IPS-NIHi7 (cell line): ENCODE measurements around the gene MTCH1.

Experiments
- DNase-seq: peaks from one replicate; pipeline ENCODE4 v3.0.0; 2012; ENCODE audit warnings: mixed read lengths; ENCODE audit errors: extremely low spot score

MTCH1 gene

DNA sequence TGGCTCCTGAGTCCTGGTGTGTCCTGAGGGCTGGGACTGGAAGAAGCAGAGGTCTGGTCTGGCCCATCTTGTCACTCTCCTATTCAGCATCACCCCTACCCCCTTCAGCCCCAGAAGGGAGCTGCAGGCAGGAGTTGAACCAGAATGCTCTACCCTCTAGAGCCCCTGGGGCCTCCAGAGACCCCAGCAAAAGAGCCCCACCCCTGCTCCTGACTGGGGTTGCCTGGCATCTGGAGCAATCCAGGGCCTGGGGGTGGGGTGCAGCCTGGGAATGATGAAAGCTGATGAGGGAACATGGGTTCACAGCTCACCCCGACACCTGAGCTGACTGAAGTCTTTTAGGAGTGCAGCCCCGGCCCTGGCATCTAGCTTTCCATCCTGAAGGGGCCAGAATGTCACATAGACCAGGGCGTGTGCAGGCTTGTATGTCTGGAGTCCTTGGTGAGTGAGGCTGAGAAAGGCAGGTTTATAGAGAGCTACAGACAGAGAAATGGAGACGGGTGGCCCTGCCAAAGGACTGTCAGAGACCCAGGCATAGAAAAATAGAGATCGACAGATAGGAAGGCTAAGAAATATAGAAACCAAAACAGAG lies 31.7 kb upstream of the MTCH1 start:
- no peak for DNase-seq

DNA sequence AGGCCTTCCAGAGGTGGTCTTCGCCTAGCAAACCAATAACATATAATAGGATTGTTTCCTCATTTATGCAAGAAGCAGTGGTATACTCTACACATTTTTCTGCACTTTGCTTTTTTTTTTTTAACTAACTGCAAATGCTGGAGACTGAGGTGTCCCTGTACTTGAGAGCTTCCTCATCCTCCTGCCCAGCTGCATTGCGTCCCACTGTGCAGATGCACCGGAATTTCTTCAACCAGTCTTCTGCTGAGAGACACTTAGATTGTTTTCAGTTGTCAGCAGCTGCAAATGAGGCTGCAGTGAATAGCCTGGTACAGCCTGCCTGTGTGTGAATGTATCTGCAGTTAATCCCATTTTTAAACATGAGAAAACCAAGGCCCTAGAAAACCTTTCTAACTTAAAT lies 31.0 kb upstream of the MTCH1 start:
- DNase-seq, result no peak

DNA sequence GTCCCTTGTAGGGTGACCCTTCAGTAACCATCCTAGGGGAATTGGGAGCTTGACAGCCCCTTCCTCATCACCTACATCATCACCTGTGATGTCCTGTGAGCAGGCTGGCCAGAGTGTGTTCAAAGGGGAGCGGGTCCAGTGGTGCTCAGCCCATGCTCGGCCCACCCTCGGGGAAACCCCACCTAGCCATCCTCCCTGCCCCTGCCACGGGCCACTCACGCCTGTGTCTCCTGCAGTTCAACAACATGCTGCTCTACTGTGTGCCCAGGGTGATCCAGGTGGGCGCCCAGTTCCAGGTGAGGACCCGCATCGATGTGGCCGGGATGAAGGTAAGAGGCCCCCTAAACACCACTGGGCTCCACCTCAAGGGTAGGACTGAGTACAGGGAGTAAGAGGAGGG lies 29.5 kb upstream of the MTCH1 start:
- no peak for DNase-seq

DNA sequence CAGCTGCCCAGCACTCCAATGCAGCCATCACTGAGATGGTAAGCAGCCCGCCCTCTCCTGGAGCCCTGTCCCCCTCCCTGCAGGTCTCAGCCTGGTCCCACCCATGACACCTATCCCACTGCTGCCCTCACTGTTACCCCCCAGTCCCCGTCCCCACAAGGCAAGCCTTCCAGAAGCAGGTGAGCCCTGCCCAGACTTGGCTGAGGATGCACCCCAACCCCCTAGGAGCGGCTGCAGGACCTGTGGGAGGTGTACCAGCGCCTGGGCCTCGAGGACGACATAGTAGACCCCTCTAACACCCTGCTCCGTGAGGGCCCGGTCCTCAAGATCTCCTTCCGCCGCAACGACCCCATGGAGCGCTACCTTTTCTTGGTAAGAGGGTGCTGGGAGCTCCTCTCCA lies 28.7 kb upstream of the MTCH1 start:
- DNase-seq, result no peak

DNA sequence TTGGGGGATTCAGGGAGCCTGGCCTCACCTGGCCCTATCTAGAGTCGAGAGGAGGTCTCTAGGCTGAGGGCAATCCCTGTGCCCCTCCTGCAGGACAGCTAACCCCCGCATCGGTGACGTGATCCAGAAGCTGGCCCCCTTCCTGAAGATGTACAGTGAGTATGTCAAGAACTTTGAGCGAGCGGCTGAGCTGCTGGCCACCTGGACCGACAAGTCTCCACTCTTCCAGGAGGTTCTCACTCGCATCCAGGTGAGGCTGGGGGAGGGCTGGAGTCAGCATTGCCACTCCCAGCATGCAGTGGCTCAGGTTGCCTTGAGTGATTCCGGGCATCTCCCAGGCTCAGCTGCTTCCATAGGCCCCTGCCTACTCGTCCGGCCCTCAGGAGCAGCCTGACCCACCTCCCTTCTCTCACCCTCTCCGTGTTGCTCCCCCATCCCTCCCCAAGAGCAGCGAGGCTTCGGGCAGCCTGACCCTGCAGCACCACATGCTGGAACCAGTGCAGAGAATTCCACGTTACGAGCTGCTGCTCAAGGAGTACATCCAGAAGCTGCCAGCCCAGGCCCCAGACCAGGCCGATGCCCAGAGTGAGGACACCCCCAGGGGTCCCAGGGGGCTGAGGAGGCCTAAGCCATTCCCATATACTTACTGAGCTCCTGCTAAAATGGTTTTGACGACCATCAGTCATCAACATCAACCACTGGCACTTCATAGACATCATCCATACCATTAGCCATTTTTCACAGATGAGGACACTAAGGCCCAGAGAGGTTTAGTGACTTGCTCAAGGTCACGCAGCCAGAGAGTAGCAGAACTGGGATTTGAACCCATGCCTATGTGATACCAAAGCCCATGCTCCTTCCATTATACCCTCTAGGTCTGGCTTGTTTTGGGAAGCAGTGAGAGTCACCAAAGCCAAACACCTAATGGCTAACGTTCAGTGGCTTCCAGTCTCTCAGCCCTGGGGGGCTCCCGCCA lies 27.8 kb upstream of the MTCH1 start:
- peak; percentile 41 for DNase-seq

DNA sequence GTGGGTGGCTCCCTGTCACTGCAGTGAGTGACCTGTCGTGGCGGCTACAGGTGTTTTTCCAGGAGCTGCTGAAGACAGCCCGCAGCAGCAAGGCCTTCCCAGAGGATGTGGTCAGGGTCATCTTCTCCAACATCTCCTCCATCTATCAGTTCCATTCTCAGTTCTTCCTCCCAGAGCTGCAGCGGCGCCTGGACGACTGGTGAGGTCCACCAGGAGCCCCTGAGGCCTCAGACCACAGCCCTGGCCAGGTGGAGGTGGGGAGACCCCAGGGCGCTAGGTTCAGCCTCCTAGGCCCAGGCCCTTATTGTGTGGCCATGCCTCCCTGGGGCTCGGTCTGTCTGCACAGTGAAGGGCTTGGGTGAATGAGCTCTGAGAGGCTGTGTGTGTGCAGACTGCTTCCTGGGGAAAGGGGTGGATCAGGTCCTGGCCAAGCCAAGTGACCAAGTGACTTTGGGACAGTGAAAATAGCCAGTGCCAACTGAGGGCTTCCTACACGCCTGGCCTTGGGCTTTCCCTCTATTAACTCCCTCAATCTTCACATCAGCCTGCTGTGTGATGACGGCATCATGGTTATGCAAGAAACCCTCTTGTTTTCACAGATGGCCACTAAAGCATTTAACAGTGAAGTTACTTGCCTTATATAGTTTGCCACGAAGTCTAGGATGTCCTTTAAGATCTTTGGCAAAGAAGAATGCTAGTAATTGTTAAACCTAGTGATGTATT lies 25.8 kb upstream of the MTCH1 start:
- no peak for DNase-seq

DNA sequence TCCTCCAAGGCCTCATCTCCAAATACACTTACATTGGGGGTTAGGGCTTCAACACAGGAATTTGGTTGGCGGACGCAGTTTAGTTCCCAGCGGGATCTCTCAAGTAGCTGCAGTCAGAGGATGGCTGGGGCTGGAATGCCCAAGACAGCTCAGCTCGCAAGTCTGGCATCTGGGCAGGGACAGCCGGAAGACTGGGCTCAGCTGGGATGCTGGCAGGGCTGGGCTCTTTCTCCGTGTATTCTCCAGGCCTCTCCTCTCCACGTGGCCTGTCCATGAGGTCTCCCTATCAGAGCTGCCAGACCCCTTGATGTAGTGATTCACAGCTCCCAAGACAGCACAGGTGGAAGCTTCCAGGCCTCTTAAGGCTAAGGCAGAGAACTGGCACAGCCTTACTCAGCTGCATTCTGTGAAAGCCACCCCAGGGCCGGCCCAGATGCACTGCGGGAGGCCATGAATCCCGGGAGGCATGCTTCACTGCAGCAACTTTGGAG lies 24.5 kb upstream of the MTCH1 start:
- no peak for DNase-seq

DNA sequence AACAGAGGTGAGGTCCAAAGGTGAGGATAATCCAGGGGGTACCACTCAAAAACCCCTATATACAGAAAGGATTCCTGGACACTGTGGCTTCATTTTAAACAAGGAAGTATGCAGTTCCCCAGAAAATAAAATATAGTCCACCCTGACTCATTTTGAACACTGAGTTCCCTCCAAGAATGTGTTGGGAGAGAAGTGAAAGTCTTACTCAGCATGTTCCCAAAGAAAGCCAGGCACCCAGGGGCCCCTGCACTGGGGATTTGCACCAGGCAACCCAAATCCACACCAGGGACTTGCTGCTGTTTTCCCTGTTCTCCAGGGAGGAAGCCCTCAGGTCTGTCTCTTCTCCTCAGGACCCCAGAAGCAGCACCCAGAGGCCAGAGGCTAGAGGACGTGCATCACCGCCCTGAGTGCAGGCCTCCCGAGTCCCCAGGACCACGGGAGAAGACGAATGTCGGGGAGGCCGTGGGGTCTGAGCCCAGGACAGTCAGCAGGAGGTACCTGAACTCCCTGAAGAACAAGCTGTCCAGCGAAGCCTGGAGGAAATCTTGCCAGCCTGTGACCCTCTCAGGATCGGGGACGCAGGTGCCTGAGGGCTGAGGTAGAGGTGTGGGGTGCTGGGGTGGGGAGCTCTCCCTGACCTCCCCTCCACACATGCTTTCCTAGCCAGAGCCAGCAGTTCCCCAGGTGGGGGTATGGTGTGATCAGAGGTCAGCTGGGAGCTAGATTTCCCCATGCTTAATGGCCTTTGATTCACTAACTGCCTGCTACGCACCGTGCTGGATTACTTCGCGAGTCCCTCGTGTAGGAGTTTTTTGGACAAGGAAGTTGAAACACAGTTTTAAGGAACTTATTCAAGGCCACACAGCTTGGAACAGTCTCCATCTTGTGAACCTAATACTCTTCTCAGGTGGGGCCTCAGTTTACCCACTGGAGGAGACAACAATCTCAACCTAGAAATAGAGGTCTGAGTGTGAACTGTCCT lies 22.8 kb upstream of the MTCH1 start:
- no peak for DNase-seq

DNA sequence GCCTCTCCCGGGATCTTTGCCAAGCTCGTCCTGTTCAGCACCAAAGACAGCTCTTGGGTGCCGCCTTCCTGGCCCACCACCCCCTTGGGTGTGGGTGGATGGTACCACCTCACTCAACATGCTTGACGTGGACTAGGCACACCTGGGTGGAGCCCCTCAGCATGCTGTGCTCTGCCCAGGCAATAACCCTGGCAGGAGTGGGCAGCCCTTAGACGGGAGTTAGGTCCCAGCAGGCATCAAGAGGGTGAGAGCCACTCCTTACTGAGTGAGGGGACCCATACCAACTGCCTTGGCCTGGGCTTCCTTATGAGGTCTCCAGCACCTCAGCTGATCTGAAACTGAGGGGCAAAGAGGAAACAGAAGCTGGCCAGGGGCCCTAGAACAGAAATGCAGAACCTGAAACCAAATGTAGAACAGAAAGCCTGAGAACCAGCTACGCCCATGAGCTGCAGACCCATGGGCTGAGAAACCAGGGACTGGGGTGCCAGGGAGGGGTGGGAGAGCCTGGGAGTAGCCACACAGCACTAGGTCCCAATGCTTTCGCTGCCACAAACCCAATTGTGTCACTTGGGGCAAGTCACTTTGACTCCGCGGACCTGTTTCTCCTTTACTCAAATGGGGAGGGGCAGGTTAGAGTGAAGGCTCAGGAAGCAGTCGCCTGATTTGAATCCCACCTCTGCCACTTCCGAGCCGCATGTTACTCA lies 21.5 kb upstream of the MTCH1 start:
- DNase-seq, result no peak

DNA sequence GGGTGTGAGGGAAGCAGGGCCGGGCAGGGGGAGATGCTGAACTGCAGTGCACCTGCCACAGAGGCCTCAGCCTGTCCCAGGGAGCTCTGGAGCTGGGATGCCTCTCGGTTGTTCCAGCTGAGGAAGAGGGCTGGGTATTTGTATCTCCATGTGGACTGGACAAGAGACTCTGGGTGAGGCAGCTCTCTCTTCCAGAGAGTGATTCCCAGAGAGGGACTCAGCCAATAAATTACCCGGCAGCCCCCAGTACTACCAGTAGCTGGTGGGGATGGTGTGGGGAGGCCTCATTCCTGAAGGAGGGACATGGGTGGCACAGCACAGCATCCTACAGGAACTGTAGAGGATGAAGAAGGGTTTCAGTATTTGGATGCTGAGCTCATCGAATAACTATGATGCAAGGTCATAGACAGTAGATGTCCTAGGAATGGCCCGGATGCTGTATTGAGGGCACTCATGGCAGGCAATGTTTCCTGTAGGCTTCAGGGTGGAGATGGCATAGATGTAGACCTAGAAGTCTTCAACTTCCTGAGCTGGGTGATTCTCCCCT lies 20.9 kb upstream of the MTCH1 start:
- DNase-seq, result no peak

DNA sequence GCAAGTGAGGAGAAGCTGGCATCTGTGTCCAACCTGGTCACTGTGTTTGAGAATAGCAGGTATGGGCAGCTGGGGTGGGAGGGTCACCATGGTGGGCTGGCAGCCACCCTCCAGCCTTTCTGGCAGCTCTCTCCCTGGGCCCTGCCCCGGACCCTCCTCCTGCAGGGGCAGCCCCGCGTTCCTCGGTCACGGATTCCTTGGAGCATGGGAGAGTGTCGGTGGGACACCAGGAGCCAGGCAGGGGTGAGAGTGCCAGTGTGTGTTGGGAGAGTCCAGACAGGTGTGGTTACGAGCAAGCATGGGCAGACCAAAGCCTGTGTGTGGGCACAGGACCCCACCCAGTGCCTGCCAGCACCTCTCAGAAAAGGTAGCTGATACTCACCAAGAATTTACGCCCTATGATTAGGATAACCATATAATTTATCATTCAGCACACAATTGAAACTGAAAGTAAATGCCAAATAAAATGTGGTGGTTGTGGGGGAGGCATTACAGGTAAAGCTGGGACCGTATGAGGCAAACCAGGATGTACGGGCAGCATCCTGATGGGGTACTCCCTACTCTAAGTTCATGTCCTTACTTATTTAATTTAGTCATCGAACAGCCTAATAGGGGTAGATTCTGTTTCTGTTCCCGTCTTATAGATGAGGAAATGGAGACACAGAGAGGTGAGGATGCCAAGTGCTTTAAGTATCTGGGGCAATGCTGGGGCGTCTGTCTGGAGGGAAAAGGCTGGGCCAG lies 20.0 kb upstream of the MTCH1 start:
- no peak for DNase-seq

DNA sequence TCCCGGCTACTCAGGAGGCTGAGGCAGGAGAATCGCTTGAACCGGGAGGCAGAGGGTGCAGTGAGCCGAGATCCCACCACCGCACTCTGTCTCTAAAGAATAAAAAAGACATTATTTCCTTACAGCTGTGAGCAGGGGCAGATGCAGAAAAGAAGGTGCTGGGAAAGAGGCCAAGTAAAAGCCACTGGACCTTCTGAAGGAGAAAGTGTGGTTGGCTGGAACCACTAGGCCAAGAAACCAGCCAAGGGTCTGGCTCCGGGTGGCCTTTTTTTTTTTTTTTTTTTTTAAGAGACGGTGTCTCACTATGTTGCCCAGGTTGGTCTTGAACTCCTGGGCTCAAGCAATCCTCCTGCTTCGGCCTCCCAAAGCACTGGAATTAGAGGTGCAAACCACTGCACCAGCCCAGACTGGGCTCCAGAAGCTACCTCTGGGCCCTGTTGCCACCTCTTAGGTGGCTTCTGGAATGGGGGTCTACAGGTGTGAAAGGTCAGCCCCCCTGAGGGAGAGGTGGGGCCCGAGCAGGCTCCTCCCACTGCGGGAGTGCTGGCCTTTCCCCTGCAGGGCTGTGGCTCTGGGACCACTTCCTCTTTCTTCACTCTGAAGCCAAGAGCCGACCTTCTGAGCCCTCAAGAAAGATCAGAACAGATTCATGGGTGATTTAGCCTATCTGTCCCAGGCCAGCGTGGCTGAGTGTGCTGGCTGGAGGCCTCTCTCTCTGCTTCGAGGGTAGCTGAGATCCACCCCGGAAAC lies 19.2 kb upstream of the MTCH1 start, which contains the start of gene FGD2:
TSS of gene FGD2 (plus strand) at position 595 of the 750 bp plus-strand sequence. CDS start 163 bp downstream, outside the sequence.
- no peak for DNase-seq

DNA sequence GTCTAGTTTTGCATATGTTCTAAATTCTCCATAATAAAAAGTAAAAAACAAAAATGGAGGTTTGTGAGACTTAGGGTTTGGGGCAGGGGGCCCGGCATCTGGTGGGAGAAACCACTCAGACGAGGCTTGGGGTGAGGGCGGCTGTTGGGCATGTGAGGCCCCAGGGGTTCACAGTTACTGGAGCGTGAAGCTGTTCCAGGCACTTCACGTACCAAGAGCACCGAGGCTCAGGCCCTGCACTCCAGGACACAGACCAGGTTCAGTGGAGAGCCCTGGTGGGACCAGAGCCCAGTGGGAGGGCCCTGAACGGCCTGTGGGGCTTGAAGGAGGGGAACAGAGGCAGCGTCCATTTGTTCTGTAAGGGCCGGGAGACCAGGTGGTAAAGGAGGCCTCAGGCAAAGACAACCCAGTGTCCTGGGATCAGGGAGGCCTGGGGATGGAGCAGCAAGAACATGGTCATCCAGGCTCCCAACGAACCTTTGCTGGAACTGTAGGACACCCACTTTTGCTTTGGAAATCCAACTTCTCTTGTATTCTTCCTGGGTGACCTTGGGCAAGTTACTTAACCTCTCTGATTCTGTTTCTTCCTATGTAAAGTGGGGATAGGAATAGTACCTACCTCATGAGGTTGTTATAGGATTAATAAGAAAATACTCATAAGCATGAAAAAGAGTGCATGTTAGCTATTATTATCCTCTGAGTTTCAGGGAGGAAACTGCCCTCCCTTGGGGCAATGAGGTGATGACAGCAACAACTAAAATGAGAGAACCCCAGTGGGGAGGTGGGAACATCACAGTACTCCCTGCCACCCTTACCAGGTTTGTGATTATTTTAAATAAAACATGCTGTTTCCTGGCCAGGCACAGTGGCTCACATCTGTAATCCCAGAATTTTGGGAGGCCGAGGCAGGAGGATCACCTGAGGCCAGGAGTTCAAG lies 18.3 kb upstream of the MTCH1 start:
- DNase-seq, result no peak

DNA sequence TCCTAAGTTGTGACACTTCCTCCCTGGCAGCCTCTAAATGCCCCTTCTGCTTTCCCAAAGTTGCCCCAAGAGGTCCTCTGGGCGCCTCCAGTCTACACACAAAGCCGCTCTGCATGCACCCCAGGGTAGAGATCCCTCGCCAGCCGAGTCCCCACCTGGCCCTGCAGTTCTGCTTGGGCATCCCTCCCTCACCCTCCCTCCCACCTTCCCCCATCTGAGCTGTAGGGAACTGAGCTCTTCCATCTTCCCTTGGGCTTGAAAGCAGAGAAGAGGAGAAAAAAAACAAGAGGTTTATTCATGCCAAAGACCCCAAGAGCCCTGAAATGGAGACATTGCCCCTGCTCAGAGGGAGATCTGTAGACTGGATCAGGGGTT lies 13.7 kb upstream of the MTCH1 start:
- DNase-seq, result no peak

DNA sequence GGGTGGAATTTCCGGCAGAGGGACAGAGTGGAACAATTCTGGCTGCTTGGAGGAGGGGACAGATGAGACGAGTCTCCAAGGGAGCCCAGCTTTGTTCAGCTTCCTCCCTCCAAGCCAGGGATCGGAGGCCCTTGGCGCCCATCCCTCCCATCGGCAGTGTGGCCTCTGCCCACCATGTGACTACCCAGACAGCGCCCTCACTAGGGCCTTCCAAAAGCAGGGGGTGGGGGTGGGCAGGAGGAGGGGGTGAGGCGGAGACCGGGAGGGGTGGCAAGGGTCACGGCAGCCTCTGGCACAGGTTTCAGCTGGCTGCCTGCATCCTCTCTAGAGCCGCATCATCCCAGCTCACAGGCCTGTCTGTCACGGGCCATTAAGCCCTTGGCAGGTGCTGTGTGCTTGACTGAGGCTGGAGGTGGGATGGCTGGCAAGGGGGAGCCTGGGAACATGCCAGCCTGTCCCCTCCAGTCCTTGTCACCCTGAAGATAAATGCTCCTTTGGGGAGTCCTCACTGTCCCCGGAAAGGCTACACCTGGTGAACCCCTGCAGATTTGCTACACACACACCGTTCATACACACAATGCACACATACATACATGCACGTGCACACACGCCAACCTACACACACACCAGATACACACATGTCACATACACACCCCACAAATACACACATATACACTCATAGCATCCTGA lies 13.2 kb upstream of the MTCH1 start:
- no peak for DNase-seq

DNA sequence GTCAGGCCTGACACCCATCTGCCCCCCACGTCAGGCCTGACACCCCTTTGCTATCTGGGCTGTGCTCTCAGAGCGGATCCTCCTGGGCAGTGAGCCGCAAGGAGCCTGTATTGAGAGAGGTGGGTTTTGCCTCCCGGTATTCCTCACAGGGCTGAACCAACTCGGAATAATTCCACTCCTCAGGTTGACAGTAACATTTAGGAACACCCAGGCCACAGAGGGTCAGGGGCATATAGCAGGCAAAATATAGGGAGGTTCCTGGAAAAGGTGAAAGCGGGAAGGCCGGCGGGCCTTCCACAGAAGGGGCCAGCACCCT lies 12.7 kb upstream of the MTCH1 start:
- no peak for DNase-seq
